H1 (cell line): ENCODE data around the gene TXNRD2. TPM values are rescaled to one million over a fixed set of nuclear protein-coding genes. Genes with fewer than 3 reads are reported as not detected.

Experiments
- ATF2 ChIP-seq: IDR thresholded peaks from 2 replicates; pipeline ENCODE4 v1.6.1; 2012; ENCODE audit warnings: low read length, inconsistent platforms
- CEBPB ChIP-seq: IDR thresholded peaks from 2 replicates; pipeline ENCODE4 v1.6.1; 2012; ENCODE audit warnings: low read depth, low read length
- CHD1 ChIP-seq: IDR thresholded peaks from 2 replicates; pipeline ENCODE4 v1.6.1; 2012; ENCODE audit warnings: low read depth, low read length, improper control_type of control experiment
- HDAC6 ChIP-seq: IDR thresholded peaks from one replicate; pipeline ENCODE4 v1.7.1; 2012; ENCODE audit warnings: low read depth, mild to moderate bottlenecking, inconsistent platforms, low read length, moderate library complexity
- PHF8 ChIP-seq: fragments of 200-600 bp; sonication (generic); conservative IDR thresholded peaks from 2 replicates; pipeline ENCODE4 v1.7.1; 2012; ENCODE audit warnings: low read depth, mild to moderate bottlenecking, inconsistent platforms, low read length, moderate library complexity
- SP2 ChIP-seq: IDR thresholded peaks from 2 replicates; pipeline ENCODE4 v1.6.1; 2012; ENCODE audit warnings: mild to moderate bottlenecking, low read length, inconsistent platforms
- TAF1 ChIP-seq: IDR thresholded peaks from 2 replicates; pipeline ENCODE4 v1.6.1; 2011; ENCODE audit warnings: mild to moderate bottlenecking, low read depth, low read length
- TAF7 ChIP-seq: optimal IDR thresholded peaks from 2 replicates; pipeline ENCODE3; 2011; ENCODE audit warnings: low read depth, mild to moderate bottlenecking, inconsistent platforms, low read length, moderate library complexity, borderline replicate concordance
- TBP ChIP-seq: IDR thresholded peaks from 2 replicates; pipeline ENCODE4 v1.6.1; 2011; ENCODE audit warnings: low read depth, low read length, improper control_type of control experiment
- polyA plus RNA-seq, 7 experiments: library from polyadenylated mRNA; depleted of rRNA in 3 of 7; stranded (reverse) in 5 of 7; unstranded in 2 of 7; fragments of >200 nt in 5 of 7; fragments of 200-250 nt in 2 of 7; gene quantifications; 1 replicate in 5 of 7; 2 replicates in 1 of 7; 4 replicates in 1 of 7; pipeline versions ENCODE4 v1.2.1 to v1.2.3, GENCODE V29; 2011 to 2013; ENCODE audit warnings: missing spikeins in 2 of 7, mixed read lengths in 2 of 7
- total RNA-seq: library from RNA; stranded (reverse); fragmentation: NEBNext Ultra II Directional; extraction: Animal tissue kit (Norgen Biotek cat#: 25700); gene quantifications from 2 replicates; pipeline ENCODE4 v1.2.1, GENCODE V29; 2021

Gene TXNRD2
- total and polyA plus RNA-seq, 2 of the 8 experiments (the other 6 are each of a cell fraction or from before 2014, with no cell fraction given), result 14.8 to 21.9 TPM

- TF ChIP-seq CHD1 (no peak), TBP (no peak), CEBPB (no peak), SP2 (no peak), TAF1 (no peak), ATF2 (no peak), HDAC6 (no peak), PHF8 (no peak), TAF7 (no peak)
These were observed 22.4 kb upstream of the TXNRD2 start (continued) for GRCh38 chr22:19963863-19964642.
